GM12864 (cell line): ENCODE data around the gene XKR8.

Experiments
- DNase-seq: peaks from one replicate; pipeline ENCODE4 v3.0.0-alpha.2; 2011; ENCODE audit warnings: low read depth
- H3K4me3 ChIP-seq: 2 replicates; pipeline ENCODE4 v1.5.1; 2011; ENCODE audit warnings: mild to moderate bottlenecking, low read depth, low read length, control low read depth
- TF ChIP-seq, protein P1 (sequence below): IDR thresholded peaks from 2 replicates; pipeline ENCODE4 v1.5.1; 2011; ENCODE audit warnings: low read depth, mild to moderate bottlenecking, moderate library complexity, low read length, control low read depth, inconsistent platforms; ENCODE audit errors: missing control alignments

Gene XKR8

DNA sequence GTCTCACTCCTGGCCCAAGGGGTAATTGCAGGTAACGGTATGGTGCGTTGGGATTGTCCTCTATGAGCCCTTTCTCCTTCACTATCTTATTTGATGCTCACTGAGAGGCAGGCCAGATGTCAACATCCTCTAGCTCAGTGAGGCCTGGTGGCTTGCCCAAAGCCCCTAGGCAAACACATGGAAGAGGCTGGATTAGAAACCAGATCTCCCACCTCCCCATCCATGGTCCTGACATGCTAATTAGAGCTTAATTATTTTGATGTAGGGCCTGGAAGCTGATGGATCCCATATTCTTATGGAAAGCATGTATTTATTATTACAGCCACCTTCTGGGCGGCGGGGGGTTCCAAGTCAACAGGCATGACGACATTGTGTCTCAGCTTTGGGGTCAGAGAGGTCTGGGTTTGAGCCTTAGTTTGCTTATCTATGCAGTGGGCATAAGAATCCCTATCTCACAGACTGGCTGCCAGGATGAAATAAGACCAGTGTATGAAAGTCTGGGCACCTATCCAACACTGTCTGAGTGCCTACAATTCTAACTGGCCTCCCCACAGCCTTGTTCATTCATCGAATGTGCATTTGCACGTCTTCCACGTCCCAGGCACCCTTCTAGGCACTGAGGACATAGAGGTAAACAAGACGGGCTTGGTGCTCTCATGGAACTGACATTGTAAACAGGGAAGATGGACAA is 18.8 kb upstream of the XKR8 start:
- DNase-seq: no peak
- TF ChIP-seq, protein P1, sequence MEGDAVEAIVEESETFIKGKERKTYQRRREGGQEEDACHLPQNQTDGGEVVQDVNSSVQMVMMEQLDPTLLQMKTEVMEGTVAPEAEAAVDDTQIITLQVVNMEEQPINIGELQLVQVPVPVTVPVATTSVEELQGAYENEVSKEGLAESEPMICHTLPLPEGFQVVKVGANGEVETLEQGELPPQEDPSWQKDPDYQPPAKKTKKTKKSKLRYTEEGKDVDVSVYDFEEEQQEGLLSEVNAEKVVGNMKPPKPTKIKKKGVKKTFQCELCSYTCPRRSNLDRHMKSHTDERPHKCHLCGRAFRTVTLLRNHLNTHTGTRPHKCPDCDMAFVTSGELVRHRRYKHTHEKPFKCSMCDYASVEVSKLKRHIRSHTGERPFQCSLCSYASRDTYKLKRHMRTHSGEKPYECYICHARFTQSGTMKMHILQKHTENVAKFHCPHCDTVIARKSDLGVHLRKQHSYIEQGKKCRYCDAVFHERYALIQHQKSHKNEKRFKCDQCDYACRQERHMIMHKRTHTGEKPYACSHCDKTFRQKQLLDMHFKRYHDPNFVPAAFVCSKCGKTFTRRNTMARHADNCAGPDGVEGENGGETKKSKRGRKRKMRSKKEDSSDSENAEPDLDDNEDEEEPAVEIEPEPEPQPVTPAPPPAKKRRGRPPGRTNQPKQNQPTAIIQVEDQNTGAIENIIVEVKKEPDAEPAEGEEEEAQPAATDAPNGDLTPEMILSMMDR: no peak

DNA sequence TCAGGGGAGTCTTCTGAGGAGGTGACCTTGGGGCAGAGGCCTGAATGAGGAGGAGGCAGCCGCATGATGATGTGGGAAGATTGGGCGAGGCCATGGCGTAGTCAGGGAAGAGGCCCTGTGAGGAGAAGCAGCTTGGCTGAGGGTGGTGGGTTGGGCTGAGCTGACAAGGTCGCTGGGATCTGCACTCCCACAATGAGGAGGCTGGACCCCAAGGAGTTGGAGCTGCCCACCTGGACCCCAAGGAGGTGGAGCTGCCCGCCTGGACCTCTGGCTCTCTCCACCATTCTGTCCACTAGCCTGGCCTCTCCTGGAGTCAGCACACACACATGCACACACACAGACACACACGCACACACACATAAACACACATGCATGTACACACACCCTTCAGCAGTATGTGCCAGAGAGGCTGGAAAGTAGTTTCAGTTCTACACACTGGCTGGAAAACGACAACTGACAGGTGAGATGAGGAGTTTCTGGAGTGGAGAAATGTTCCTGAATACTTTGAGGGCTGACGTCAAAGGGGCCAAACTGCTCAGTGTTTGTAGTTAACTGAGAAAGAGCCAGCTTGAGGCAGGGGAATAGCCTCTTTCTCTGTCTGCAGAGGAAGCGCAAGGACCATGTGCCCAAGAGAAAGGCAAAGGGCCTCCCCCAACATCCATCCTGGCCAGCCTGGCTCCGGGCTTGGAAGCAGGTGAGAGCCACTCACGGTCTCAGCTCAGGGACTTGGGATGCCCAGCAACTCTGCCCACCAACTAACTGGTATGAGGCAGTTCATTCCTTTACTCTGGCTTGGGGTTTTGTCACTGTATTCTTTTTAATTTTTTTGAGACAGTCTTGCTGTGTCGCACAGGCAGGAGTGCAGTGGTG is 17.9 kb upstream of the XKR8 start:
- TF ChIP-seq, protein P1: no peak
- H3K4me3 ChIP-seq: no peak overlapping the region
- DNase-seq: no peak

More for the DNA sequence above, 18.8 kb upstream of the XKR8 start:
- H3K4me3 ChIP-seq: no peak overlapping the region

DNA sequence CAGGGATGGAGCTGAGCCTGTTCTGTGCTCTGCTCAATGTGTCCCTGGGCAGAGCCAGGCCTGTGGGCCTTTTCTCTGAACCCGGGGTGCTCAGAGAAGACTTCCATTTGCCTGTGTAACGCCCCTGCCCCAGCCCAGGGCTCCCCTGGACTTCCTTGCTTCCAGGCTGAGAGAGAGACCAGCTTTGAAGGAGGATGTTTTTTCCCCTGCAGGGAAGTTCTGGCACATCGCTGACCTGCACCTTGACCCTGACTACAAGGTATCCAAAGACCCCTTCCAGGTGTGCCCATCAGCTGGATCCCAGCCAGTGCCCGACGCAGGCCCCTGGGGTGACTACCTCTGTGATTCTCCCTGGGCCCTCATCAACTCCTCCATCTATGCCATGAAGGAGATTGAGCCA is 14.8 kb upstream of the XKR8 start:
- TF ChIP-seq, protein P1: no peak
- no peak overlapping the region for H3K4me3 ChIP-seq
- no peak for DNase-seq

DNA sequence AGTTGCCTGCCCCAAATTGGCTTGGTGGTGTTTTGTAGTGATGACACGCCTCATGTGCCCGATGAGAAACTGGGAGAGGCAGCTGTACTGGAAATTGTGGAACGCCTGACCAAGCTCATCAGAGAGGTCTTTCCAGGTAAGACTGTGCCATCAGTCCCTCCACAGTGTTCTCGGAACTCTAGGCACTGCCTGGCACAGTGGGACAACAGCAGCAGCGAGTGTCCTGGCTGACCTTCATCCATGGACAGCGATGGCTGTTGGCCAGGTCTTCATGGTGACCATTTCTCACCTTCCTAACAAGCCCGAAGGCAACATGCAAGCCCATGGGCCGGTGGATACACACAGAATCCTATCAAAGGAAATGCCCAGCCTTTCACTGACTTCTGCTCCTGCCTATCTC is 10.7 kb upstream of the XKR8 start:
- TF ChIP-seq, protein P1: no peak
- no peak overlapping the region for H3K4me3 ChIP-seq
- no peak for DNase-seq

DNA sequence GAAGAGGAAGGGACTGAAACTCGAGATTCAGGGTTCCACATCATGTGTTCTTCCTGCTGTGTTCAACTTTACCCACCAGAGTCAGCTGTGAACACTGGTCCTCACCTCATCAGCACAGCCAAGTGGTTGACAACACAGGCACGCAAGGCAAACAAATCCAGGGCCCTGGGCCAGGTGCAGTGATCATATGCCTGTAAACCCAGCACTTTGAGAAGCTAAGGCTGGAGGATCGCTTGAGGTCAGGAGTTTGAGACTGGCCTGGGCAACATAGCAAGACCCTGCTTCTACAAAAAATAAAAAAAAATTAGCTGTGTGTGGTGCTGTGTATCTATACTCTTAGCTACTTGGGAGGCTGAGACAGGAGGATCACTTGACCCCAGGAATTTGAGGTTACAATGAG is 8.4 kb upstream of the XKR8 start:
- no peak for DNase-seq
- TF ChIP-seq, protein P1: no peak
- H3K4me3 ChIP-seq: no peak overlapping the region

DNA sequence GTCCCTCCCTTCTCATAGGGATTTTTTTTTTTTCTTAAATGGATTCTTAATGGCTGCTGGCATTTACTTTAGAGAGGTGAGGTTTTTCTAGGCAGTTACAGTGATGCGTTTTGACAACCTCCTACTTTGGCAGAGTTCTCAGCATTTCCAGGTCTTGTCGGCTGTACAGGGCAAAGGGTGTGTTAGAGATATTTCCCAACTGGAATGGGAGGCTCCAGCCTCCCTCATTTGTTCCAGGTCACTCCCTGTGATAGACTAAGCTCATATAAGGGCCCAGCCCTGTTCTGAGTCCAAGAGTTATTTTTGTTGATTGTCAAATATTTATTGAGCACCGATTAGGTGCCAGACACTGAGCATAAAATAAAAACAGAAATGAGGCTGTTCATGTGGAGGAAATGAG is 7.6 kb upstream of the XKR8 start:
- no peak overlapping the region for H3K4me3 ChIP-seq
- DNase-seq: no peak
- TF ChIP-seq, protein P1: no peak

DNA sequence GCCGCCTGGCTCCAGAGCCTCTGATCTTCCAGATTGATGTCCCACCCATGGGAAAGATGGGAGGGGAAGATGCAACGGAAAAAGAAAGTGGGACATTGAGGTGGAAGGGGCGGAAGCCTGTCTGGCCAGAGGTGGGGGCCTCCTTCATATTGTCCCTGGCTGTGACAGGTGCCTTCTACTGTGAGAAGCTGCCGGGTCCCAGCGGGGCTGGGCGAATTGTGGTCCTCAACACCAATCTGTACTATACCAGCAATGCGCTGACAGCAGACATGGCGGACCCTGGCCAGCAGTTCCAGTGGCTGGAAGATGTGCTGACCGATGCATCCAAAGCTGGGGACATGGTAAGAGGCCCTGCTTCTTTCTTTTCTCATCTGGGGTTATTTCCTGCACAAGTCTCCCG is 5.6 kb upstream of the XKR8 start:
- DNase-seq: no peak
- TF ChIP-seq, protein P1: no peak
- no peak overlapping the region for H3K4me3 ChIP-seq
